Limb (tissue), 2 donors: Measurements from ENCODE around the gene LRRC42.
"Not testable (repeated sequence)": the region's sequence is repeated elsewhere in the genome, so short reads cannot be mapped to it uniquely, and the experiment has no call there.

Experiments used
- DNase-seq, 2 donors: peaks; one replicate each; pipeline ENCODE4 v3.0.0-alpha.2; 2016; ENCODE audit errors: extremely low spot score in 2 of 2

LRRC42 gene

DNA sequence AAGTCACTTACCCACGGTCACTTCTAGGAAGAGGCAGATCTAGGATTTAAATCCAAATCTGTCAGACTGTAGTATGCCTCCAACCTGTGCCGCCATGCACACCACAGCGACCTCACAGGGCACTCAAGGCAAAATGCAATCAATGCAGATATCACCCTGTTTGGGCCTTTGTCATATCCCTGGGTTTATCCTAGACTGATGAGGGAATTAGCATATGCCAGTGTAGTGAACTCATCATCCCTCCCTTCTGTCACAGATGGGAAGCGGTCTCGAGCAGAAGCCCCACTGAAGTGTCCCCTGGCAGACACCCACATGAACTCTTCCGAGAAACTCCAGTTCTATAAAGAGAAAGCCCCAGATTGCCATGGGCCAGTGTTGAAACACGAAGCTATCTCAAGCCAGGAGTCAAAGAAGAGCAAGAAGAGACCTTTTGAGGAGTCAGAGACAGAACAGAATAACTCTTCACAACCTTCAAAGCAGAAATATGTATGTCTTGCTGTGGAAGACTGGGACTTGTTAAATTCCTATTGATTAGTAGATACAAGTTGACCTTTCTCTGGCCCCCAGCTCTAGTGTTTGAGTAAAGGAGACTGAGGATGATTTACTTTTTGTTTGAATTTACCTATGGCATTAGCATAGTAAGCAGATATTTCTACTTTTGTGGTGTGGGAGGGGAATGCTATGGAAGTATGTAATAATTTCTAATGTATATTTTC, 21.4 kb downstream of the LRRC42 start:
- no peak for DNase-seq

DNA sequence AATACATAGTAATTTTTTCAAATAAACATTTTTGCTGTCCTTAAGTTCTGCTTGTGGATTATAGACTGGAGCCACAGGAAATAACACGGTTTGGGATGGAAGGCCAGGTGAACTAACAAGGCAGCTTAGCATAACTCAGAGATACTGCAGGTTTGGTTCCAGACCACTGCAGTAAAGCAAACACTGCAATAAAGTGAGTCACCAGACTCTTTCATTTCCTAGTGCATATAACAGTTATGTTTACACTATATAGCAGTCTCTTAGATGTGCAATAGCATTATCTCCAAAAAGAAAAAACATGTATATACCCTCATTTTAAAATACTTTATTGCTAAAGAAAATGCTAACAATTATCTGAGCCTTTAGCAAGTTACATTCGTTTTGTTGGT, 22.0 kb downstream of the LRRC42 start:
- no peak for DNase-seq

GRCh38 chr1:53969323-53969722, 23.2 kb downstream of the LRRC42 start:
- not testable (repeated sequence) for DNase-seq

- DNase-seq: no peak
These were observed 25.6 kb downstream of the LRRC42 start for GRCh38 chr1:53971718-53972117.

GRCh38 chr1:53975861-53976260, 29.7 kb downstream of the LRRC42 start:
- no peak for DNase-seq

DNA sequence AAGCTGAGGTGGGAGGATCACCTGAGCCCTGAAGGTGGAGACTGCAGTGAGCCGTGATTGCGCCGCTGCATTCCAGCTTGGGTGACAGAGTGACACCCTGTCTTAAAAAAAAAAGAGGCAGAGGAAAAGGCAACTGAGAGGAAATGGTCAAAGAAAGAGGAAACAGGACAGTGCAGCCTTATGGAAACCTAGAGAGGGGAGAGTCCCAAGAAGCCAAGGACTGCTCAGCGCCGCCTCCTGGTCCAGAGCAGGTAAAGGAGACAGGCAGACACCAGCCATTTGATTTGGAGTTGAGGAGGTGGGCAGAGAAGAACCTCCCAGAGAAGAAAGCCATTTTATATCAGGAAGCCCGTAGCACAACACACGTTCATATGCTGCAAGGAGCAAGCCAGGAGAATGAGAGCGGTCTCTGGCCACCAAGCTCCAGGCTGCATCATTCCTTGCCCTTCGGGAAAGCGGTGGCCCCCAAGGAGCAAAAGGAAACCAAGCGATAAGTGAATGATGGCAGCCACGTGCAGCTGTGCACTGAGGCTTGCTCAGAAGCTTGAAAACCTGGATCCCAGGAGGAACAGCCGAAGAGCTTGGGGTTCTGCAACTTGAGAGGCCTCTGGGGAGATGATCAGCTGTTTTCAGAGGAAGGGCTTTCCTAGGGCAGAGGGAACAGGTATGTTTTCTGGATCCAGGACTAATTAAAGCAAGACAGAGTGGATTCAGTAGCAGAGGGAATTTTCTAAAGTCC, 33.7 kb downstream of the LRRC42 start:
- DNase-seq: no peak

GRCh38 chr1:53981220-53981619, 35.1 kb downstream of the LRRC42 start:
- no peak for DNase-seq

- peak; percentile 35 to 56 for DNase-seq
These were observed 36.0 kb downstream of the LRRC42 start for GRCh38 chr1:53982034-53982762.

DNA sequence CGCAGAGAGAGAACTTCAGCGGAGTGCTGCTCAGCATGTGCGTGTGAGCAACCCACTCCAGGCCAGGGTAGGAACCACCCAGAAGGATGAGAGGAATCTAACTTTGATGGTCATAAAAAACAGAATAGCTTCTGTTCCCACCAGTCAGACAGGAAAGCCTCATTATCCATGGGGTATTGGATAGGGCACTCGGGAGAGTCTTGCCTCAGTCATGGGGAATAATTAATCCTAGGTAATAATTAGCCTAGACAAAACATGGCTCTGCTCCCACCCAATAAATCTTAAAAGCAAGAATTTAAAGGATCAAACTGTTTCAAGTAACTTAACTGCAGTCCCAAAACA, 36.6 kb downstream of the LRRC42 start:
- no peak for DNase-seq

GRCh38 chr1:53984726-53985125, 38.6 kb downstream of the LRRC42 start:
- DNase-seq: no peak

DNA sequence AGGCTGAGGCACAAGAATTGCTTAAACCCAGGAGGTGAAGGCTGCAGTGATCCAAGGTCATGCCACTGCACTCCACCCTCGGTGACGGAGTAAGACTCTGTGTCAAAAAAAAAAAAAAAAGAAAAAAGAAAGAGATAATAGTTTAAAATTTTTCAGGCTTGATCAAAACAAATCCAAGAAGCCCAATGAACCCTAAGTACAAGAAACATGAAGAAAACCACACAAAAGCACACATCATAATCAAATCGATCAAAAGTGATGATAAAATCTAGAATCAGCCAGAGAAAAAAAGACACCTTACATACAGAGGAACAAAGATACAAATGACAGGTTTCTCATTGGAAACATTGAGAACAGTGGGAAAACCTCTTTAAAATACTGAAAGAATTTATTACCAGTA, 40.3 kb downstream of the LRRC42 start:
- DNase-seq: no peak

DNA sequence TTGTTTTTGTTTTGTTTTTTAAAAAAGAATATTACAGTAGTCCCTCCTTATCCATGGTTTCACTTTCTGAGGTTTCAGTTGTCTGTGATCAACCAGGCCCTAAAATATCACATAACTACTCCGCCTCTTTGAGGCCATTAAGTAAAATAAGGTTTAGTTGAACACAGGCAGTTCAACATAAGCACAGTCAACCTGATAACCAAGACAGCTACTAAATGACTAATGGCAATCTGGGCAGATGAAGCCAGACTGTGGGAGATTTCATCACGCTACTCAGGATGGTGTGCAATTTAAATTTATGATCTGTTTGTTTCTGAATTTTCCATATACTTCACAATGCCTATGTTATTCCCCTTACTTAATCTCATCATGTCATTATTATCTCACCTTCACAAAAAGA, 41.7 kb downstream of the LRRC42 start:
- no peak for DNase-seq

DNA sequence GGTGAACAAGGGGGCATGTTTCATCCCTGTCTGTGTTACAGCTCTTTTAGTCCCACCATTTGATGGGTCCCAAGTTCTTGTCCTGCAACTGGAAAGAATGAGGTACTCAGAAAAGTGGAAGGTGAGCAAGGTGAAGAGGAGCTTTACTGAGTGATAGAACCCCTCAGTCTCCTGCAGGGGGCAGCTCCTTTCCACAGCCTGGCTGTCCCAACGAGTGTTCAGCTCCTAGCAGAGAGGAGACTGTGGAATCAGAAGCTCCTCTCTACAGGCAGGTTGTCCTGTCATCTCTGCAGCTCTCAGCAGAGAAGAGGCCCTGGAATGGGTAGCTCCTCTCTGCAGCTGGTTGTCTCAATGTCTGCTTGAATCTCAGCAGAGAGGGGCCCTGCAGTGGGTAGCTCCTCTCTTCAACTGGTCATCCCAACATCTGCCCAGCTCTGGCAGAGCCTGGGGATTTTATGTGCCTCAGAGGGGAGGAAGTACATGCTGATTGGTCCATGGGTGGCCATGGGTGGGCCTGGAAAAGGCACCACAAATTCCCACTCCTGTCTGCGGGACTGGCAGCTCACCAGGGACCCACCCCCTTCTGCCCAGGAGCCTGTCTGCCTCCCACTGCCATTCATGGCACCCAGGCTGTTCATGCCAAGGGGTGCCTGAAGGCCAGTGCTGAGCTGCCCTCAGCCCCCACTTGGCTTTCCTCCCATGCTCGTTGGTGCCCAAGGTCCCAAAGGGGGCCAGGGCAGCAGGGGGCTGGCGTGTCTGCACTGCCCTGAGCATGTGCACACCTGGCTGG, 46.1 kb downstream of the LRRC42 start:
- no peak for DNase-seq

DNA sequence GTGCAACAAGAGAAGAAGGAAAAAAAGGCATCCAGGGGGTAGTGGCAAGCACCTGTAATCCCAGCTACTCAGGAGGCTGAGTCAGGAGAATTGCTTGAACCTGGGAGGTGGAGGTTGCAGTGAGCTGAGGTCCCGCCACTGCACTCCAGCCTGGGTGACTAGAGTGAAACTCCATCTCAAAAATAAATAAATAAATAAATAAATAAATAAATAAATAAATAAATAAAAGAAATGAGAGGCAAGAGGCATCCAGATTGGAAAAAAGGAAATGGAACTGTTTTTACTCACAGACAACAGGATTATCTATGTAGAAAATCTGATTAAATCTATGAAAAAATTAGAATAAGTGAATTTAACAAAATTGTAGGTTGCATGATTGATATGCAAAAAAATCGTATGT, 48.4 kb downstream of the LRRC42 start:
- not testable (repeated sequence) for DNase-seq

GRCh38 chr1:53995683-53996082, 49.5 kb downstream of the LRRC42 start:
- no peak for DNase-seq

DNA sequence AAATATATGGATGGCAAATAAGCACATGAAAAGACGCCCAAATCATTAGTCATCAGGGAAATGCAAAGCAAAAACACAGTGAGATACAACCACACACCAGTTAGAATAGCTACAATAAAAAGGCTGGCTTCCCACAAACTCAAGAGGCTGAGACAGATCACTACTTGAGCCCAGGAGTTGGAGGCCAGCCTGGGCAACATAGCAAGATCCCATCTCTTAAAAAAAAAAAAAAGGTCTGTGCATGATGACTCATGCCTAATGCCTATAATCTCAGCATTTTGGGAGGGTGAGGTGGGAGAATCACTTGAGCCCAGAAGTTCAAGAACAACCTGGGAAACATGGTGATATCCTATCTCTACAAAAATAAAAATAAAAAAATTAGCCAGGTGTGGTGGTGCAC, 52.1 kb downstream of the LRRC42 start:
- no peak for DNase-seq

- no peak for DNase-seq
These were observed 53.8 kb downstream of the LRRC42 start for GRCh38 chr1:53999920-54000319.

DNA sequence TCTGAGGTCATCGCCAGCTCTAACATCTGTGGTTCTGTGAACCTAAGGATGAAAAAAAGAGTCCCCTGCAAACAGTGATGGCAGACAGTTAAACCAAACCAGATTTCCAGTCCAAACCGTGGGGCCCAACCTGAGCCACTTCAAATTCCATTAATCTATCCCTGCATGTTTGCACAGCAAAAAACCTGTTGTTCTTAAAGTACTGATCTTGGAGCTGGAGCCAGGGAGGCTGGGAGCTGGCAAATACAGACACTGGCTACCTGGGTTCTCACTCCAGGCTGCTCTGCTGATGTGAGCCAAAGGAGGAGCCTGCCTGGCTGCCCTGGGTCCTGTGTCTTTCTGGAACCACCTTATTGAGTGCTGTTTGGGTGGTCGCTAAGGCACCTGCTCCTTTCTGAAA, 55.4 kb downstream of the LRRC42 start:
- no peak for DNase-seq

- no peak for DNase-seq
These were observed 56.5 kb downstream of the LRRC42 start for GRCh38 chr1:54002544-54003248.

DNA sequence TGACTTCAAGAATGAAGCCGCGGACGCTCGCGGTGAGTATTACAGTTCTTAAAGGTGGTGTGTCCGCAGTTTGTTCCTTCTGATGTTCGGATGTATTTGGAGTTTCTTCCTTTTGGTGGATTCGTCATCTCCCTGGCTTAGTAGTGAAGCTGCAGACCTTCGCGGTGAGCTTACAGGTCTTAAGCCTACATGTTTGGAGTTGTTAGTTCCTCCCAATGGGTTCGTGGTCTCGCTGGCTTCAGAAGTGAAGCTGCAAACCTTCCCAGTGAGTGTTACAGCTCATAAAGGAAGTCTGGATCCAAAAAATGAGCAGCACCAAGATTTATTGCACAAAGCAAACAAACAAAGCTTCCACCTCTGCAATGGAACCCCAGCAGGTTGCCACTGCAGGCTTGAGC, 57.1 kb downstream of the LRRC42 start:
- DNase-seq: no peak
